GM18502 (cell line): ENCODE results near the gene ZMYM2.
"Not testable (repeated sequence)": the region's sequence is repeated elsewhere in the genome, so short reads cannot be mapped to it uniquely, and the experiment has no call there.

Experiments
- ATAC-seq: cut with Tn5 transposase; IDR thresholded peaks from one replicate; pipeline ENCODE4 v1.9.1; 2021; ENCODE audit warnings: mild to moderate bottlenecking; ENCODE audit not compliant: unreplicated experiment, poor library complexity

Gene ZMYM2

DNA sequence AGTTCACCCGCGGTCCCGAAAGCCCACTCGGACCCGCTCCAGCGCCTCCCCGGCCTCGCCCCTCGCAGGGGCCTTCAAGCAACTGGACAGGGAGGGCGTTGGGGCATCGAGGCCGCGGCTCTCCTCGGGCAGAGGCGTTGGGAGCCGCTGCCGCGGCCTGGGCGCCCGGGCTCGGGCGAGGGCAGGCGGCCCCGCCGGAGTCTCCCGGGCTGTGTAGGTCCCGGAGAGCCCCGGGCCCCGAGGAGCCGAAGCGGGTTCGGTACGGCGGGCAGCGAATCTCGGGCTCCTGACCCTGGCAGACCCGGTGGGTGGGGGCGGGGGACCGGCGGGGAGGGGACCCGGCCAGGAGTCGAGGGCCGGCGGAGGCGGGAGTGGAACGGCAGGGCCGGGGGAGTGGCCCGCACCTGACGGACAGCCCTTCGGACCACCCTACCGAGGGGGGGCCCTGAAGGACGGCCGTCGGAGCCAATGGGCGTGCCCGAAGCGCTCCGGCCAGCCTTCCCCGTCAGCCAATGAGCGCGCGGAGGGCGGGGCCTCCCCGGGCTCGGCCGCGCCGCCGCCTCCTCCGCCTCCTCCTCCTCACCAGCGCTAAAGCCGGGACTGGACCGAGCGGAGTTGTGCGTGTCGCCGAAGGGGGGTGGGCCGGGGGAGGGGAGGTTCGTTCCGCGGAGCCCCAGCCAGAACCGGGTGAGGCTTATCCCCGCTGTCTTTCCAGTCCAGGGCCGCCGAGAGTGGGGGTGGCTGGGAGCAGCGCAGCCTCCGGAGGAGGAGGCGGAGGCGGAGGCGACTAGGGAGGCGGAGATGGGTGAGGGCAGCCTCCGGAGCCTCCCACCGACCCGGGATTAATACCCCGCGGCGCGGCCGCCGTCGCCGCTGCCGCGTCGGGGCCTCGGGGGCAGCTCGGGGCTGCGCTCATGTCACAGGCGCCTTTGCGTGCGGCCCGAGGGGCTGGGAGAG is at the start of gene ZMYM2:
ZMYM2 (plus strand) TSS at position 573 of the 957 bp plus-strand sequence. CDS start 34,346 bp downstream, outside the sequence.
- ATAC-seq, result peak; percentile 80

DNA sequence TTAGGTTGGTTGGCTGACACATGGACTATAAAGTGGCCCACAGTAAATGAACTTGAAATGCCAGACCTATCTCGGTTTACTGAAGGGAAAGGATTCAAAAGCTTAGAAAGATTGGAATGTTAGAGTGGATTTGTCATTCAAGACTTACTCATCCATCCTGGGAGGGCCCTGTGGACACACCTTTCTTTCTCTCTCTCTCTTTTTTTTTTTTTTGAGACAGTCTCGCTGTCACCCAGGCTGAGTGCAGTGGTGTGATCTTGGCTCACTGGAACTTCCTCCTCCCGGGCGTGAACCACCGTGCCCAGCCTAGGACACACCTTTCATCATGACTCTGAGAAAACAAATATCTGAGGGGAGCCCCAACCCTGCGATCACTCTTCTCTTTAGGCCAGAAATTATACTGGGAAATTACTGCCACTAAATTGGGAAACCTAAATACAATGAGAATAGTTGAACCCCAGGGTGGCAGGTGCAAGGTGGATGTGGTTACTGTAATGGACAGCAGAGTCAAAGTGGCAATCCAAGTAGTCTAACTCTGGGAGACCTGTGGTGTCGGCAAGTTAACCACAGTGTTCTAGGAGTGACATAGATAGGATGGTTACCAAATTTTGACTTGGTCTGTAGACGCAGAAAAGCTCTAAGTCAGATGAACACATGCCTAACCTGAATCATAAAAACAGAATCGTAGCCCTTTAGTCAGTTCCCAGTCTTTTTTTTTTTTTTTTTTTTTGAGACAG is 48.0 kb upstream of the ZMYM2 start:
- no peak for ATAC-seq

DNA sequence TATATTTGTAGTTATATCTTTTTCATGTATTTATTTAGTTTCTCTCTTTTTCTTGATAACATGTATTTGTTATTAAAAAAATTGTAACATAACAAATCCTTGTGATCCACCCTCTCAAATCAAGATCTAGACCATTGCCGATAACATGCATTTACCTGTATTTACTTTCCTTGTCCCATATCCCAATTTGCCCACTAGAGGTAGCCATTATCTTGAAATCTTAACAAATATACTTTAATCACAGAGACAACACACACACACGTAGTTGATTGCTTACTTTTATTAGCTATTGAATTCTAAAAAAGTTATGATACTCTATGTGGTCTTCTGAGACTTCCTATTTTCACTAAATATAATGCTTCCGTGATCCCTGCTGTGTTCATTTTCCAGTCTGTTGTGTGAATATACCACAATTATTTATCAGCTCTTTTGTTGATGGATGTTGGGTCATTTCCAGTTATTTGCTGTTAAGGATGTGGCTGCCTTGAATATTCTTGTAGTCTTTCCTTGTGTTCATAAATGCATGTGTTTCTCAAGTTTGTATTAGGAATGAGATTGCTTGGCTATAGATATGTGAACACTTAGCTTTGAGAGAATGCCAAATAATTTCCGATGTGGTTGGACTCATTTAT is 31.3 kb upstream of the ZMYM2 start:
- ATAC-seq, result no peak

DNA sequence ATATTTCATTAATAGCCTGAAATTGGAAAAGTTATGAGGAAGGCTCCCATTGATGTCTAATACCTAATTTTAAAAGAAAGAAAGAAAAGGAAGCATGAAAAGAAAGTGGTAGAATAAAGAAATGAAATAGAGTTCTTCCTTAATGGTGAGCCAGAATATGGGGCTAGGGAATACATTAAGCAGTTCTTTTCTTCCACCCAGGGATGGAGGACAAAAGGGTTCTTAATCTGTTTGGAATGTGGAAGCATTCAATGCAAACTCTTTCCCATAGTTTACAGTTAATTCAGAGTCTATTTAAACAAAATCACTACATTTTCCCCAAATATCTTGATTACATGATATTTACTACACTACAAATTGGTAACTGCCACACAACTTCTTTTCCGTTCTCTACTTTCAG is 18.4 kb upstream of the ZMYM2 start:
- ATAC-seq, result no peak

DNA sequence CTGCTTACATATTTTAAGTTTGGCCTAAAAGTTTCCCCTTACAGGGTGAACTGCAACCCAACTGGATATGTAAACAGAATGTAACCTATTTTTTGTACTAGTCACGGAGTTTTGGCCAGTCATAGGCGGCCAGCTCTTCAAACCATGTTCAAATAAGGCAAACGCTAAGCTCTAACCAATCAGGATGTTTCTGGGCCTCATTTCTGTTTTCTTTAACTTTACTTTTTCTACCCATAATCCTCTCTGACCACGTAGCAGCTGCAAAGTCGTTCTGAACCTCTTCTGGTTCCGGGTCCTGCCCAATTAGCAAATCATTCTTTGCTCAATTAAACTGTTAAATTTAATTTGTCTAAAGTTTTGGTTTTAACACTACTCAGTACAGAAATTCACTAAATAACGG is 8.2 kb upstream of the ZMYM2 start:
- no peak for ATAC-seq

DNA sequence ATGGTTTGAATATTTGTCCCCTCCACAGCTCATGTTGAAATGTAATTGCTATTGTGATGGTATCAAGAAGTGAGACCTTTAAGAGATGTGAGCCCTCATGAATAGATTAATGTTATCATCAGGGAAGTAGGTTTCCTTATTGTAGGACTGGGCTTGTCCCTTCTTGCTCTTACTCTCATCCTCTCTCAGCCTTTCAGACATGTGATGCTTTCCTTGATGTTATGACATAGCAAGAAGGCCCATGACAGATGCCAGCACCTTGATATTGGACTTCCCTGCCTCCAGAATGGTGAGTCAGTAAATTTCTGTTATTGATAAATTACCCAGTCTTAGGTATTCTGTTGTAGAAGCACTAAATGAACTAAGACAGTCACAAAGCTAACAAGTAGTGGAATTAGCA is 5.7 kb upstream of the ZMYM2 start:
- ATAC-seq, result no peak

DNA sequence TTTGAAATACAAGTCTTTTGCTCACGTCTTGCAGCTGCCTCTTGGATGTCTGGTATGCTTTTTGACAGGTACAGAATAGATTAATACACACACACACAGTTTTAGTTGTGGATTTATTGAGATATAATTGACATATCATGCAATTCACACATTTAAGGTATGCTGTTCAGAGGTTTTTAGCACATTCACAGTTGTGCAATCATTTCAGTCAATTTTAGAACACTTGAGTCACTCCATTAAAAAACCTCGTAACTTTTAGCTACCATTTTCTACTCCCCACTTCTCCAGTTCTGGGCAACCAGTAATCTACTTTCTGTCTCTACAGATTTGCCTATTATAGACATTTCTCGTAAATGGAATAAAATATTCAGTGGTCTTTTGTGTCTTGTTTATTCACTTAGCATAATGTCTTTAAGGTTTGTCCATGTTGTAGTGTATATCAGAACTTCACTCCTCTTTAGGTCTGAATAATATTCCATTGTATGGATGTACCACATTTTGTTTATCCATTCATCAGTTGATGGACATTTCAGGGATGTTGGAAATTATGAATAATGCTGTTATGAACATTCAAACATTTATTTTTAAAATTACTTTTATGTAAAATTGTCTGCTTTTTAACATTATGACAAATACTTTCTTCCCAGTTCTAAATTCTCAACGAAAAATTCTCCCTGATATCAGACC is 2.5 kb upstream of the ZMYM2 start:
- no peak for ATAC-seq

DNA sequence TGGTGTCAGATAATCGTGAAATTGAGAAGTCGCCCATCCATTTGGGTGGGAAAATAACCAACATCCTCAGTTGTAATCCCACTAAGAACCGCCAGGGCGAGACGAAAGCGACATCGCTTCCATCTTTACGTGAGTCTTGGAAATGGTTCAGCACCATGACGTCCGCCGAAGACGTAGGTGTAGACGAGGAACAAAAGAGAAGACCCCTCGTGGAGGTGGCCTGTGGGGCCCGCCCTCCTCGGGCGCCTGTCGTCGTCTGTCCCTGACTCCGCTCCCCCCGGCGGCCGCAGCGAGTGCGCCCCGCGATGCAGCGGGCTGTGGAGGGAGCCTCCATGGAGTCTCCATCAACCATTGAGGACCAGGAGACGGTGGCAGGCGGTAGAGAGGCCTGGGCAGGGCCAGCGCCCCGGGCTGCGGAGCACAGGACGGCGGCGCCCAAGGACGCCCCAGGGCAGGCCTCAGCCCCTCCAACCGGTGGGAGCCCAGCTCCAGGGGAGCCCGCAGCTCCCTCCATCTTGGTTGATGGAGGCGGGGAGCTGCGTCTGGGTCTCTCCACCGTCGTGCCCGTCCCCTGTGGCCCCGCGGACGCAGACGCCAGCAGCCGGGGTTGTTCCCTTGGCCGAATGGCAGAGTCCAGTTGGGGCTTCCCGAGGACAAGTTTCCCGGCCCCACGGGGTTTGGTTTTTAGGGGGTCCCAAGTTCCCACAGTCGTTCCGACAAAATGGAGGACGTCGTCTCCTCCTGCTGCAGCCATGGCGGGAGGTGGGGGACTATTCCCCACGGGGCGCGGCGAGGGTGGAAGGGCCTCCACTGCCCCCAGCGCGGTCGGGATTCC is 990 bp upstream of the ZMYM2 start:
- peak; percentile 32 for ATAC-seq

DNA sequence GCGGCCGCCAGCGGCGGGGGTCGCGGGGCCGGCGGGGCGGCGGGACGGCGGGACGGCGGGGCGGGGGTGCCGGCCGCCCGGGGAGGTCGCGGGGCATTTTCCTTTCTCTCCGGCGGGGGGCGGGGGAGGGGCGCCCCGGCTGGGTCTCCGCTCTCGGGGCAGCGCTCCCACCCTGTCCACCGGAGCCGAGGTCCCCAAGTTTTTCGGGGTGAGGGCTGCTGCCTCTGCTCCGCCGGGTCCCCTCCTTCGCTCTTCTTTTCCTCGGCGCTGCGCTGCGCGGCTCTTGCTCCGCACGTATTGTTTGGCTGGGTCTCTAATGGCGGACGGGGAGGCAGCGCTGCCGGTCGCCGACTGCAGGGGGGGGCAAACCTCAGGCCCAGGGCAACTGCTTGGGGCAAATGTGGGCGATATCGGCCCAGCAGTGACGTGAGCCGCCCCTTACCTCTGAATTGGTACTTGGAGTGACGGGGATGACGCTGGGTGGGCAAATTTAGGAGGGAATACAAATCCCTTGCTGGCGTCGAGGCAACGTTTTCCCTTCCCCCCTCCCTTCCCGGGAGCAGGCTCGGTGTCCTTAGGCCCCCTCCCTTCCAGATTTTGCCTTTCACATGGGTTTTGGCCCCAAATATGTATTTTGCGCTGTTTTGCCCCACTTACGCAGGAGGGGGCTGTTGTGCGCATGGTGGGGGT is 759 bp downstream of the ZMYM2 start:
- ATAC-seq, result no peak

DNA sequence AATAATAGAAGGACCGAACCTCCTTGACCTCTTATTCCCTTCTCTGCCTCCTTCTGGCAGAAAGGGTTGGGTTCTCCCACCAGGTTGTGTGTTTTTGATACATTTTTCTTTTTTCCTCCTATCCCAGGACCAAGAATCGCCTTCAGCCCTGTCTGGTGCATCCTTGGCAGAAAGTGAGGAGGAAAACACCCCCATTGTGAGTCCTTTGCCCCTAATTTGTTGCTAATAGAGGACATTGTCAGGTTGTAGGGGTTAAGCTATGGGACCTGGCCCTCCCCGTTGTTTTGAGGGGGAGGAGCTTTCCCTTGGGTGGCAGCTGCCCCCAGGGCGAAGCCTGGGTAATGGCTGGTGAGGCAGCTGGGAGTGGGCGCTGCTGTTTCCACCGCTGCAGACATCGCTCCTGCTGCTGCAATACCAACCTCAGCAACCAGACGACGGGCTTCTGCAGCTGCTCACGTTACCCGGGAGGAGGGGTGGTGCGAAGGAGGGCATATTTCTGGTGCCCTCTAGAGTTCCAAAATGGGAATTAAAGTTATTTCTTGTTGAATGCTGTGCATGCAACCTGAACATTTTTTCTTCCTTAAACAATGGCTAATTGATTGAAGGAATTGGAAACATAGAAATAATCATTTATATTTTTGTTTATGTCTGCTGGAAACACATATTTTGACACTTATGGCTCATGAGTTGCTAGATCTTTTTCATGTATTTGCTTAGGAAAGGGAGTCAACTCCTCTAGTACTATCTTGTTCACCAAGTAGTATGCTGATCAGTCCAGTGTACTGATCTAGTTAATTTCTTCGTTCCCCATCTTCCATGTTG is 1.5 kb downstream of the ZMYM2 start:
- ATAC-seq, result peak; percentile 38

DNA sequence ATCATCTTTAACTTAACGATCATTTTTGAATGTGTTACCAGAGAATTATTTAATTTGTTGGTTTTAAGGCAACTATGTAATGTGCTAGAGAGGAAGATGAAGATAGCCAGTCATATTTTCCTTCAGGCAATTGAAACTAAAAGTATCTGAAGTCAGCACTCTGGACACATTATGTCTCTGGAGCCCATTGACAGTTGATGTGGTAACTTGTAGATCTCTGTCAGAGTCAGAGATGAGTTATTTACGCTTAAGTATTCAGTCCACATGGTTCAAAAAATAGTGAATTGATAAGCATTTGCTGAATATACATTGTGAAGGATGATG is 2.1 kb downstream of the ZMYM2 start:
- no peak for ATAC-seq

DNA sequence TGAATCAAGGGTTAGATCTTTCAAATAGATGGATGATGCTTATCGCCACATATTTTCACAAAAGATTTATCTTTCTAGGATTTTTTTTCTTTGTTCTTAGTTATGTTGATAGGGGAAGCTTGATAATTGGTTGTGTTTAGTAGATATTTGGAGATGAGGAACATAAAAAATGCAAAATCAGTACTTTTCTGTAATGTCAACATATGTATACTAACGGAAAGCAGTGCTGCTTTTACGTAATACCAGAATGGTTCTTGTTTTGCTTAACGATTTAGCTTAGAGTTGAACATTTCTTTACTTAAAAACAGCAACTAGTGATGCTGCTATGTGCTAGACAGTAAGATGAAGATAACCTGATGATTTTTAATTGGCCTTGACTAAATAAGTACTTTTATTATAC is 3.0 kb downstream of the ZMYM2 start:
- ATAC-seq, result no peak

DNA sequence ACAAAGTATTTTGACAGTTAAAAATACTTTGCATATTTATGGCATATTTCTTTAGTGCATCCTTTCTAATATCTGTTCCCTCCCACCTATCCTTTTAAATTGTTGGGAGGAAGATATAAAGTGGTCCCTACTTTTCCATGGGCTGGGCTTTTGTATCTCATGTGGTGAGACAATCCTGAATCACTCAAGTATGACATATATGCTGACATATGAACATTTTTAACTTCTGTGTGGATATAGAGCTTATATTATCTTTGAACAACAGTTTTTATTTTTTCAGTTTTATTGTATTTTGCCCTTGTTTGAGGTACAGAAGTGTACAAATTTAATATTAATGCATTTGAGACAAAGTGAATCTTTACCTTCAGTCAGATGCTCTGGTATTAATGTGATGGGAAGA is 3.4 kb downstream of the ZMYM2 start:
- no peak for ATAC-seq

DNA sequence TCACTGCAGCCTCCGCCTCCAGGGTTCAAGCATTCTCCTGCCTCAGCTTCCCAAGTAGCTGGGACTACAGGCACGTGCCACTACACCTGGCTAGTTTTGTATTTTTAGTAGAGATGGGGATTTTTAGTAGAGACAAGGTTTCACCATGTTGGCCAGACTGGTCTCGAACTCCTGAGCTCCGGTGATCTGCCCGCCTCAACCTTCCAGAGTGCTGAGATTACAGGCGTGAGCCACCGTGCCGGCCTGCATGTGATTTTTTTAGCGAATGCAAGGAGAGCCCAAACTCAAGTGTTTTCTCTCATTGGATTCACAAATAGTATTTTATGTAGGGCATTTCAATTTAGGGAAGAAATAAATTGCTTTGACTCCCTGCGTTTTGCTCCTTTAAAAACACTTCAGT is 4.4 kb downstream of the ZMYM2 start:
- no peak for ATAC-seq

DNA sequence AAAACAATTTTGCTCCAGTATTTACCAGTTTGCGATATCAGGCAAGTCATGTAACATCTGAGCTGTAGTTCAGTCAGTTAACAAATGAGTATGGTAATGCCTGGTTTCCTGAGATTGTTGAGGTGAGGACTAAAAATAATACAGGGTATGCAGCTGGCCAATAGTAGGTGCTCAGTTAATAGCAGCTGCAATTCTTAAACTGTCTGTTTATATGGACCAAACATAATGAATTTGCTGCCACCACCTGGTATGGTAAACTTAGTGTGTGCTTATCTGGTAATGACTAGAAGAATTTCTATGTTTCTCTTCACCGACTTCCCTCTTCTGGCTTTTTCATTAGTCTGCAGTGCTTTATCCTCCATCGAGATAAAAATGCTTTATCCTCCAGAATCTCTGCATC is 9.1 kb downstream of the ZMYM2 start:
- ATAC-seq, result no peak

DNA sequence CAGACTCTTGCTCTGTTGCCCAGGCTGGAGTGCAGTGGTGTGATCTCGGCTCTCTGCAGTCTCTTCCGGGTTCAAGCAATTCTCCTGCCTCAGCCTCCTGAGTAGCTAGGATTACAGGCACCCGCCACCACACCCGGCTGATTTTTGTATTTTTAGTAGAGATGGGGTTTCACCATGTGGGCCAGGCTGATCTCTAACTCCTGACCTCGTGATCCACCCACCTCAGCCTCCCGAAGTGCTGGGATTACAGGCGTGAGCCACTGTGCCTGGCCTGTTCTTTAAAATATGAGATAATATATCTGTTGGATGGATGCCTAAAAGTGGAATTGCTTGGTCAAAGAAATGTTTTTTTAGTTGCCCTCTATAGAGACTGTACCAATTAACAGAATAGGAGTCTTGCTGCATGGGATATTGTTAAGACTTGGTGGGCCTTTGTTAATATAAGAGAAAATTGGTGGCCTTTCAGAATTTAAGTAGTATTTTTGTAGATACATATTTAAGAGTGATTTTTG is 16.0 kb downstream of the ZMYM2 start:
- not testable (repeated sequence) for ATAC-seq

DNA sequence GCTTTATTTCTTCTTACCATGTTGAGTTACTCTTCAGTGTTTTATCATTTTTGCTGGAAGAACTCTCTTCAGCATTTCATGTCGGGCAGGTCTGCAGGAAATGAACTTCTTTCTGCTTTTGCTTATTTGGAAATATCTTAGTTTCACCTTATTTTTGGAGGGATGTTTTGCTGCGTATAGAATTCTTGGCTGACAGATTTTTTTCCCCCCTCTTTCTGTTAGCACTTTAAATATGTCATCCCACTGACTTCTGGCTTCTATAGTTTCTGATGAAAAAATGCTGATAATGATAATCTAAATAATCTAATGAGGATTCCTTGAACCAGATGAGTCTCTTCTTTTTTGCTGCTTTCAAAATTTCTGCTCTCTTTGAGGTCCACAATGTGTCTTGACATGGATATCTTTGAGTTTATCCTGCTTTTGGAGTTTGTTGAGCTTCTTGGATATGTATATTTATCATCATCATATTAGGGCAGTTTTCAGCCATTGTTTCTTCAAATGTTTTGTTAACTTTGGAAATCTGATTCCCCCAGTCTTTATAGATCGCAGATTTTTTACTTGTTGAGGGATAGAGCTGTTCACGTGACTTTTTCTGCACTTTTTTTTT is 20.4 kb downstream of the ZMYM2 start:
- ATAC-seq, result no peak
